ENCODE results near the gene ENO2.

Gene ENO2

GRCh38 chr12:6914947-6915788, 788 bp downstream of the ENO2 start:
- DNase-seq: no peak

DNA sequence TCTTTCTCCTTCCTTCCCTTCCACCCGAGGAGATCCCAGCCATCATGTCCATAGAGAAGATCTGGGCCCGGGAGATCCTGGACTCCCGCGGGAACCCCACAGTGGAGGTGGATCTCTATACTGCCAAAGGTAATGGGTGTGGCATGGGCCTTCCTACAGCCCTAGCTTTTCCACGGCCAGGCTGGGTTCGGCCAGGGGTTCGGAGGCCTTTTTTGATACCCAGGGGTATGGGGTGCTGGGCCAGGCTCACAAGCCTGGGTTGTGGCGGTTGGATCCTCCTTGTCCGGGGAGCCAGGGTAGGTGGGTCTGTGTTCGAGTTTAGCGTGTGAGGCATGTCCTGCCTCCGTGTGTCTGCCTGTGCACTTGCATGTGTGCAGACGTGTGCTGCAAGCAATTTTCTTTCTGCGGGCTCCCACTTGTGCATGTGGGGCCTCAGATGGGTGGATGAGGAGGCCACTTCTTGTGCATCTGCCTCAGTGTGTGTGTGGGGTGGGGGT, 1.5 kb downstream of the ENO2 start:
- no peak for DNase-seq

- no peak for DNase-seq
These were observed 2.2 kb downstream of the ENO2 start for GRCh38 chr12:6916426-6917200.

- no peak for DNase-seq
These were observed 3.3 kb downstream of the ENO2 start for GRCh38 chr12:6917491-6918231.

GRCh38 chr12:6919588-6919987, 5.2 kb downstream of the ENO2 start:
- no peak for DNase-seq

- DNase-seq: no peak
These were observed 7.2 kb downstream of the ENO2 start for GRCh38 chr12:6921539-6921938.

GRCh38 chr12:6921996-6922946, 7.9 kb downstream of the ENO2 start:
- no peak for DNase-seq

DNA sequence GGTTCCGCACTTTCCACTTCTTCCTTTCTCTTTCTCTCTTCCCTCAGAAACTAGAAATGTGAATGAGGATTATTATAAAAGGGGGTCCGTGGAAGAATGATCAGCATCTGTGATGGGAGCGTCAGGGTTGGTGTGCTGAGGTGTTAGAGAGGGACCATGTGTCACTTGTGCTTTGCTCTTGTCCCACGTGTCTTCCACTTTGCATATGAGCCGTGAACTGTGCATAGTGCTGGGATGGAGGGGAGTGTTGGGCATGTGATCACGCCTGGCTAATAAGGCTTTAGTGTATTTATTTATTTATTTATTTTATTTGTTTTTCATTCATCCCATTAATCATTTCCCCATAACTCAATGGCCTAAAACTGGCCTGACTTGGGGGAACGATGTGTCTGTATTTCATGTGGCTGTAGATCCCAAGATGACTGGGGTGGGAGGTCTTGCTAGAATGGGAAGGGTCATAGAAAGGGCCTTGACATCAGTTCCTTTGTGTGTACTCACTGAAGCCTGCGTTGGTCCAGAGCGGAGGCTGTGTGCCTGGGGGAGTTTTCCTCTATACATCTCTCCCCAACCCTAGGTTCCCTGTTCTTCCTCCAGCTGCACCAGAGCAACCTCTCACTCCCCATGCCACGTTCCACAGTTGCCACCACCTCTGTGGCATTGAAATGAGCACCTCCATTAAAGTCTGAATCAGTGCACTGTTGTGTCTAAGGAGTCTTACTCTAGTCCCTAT, 8.8 kb downstream of the ENO2 start:
- DNase-seq: no peak

DNA sequence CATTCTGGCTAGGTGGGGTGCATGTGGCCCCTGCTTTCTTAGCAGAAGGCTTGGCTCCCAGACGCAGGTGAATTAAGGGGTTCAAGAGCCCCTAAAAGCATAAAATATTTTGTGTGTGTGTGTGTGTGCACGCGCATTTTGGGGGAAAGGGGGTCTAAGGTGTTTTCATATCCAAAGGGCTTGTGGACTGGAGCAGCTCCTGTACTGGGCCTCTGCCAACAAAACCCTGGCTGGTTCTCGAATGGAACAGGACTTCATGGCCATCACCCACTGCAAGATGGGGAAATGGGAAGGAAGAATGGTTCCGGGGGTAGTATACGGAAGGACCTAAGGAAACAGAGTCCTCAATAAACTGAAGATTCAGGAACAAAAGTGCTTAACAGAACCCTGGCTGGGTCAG, 9.5 kb downstream of the ENO2 start:
- no peak for DNase-seq

- no peak for DNase-seq
These were observed 10.8 kb downstream of the ENO2 start for GRCh38 chr12:6925239-6925539.

DNA sequence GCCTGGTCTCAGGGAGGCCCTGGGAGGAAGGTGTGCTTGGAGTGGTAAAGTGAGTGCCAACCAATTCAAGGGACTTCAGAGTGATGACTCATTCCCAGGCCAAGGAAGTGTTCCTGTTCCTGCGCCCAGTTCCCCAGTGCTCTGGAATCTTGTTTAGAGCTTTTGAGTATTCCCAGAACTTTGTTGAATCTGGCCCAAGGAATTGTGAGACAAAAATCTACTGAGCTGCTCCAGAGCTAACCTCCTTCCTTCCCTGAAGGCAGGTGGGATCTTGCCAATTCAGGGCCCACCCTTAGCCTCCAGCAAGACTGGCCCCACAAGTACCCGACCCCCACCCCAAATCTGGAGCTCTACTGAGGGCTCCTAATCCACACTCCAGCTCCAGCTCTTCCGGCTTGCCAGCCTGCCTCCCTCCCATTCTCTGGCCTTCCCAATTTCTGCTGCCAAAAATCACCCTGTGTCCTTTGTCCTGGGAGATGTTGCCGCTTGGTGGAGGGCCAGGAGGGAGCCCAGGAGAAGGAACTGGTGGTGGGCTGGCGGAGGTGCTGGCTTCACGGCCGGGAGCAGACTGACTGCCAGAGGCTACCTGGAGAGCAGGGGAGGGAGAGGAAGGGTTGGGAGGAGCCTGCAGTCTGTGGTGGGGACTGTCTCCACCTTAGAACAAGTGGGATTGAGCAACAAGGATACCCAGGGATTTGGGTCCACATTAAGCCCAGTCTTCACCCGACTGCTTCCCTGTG, 11.3 kb downstream of the ENO2 start:
- DNase-seq: no peak

DNA sequence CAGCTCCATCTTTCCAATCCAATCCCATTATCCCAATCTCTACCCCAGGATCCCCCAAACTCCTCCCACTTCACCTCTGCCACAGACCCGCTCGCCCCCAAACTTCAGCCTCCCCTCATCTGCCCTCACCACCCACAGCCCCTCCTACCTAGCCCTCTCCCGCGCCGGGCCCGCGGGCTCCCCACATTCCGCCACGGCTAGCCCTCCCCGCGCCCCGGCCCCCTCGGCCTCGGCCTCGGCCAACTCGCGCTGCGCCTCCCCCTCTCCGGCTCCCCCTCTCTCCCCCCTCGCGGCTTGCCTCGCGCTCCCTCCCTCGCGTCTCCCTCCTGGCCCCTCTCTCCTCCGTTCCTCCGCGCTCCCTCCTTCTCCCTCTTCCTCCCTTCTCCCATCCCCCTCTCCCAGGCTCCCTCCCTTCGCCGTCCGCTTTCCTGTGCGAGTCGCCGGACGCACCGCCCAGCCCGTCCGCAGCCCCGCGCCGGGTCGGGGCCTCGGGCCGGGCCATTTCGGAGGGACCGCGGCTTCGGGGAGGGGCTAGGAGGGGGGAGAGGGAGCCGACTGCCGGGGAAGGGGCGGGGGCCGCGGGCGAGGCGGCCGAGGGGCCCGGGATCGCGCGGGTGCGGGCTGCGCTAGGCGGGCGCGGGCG, 13.1 kb downstream of the ENO2 start, which contains the start of gene ATN1:
Gene ATN1 (plus strand): TSS at position 581 of the 643 bp plus-strand sequence. CDS start 6,043 bp downstream, outside the sequence.
- DNase-seq: peak; percentile 30

DNA sequence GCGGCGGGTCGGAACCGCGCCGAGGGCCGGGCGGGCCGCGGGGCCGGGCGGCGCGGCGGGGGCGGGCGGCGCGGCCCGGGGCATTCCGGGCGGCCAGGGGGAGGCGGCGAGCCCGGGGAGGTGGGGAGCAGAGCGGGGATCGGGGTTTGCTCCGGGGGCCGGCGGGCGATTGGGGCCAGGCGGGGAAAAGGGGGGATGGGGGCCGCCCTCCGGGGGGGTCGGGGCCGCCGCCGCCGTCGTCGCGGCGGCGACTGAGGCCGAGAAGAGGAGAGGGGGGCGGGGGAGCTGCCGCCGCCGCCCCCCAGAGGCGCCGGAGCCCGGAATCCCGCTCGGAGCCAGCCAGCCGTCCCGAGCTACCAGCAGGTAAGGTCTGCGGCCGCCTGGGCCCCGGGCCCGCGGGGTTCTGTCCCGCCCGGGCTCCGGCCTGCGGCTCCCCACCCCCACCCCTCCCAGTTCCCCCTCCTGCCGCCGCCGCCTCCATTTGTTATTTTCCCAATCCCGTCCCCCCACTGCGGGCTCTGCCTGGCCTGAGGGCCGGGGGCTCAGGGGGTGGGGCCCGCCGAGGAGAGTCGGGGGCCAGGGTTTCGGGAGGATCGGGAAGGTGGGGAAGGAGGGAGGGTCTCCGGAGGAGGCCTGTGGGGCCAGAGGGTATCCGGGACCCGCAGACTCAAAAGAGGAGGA, 13.8 kb downstream of the ENO2 start:
- DNase-seq: no peak

- no peak for DNase-seq
These were observed 14.5 kb downstream of the ENO2 start for GRCh38 chr12:6928703-6929407.

DNA sequence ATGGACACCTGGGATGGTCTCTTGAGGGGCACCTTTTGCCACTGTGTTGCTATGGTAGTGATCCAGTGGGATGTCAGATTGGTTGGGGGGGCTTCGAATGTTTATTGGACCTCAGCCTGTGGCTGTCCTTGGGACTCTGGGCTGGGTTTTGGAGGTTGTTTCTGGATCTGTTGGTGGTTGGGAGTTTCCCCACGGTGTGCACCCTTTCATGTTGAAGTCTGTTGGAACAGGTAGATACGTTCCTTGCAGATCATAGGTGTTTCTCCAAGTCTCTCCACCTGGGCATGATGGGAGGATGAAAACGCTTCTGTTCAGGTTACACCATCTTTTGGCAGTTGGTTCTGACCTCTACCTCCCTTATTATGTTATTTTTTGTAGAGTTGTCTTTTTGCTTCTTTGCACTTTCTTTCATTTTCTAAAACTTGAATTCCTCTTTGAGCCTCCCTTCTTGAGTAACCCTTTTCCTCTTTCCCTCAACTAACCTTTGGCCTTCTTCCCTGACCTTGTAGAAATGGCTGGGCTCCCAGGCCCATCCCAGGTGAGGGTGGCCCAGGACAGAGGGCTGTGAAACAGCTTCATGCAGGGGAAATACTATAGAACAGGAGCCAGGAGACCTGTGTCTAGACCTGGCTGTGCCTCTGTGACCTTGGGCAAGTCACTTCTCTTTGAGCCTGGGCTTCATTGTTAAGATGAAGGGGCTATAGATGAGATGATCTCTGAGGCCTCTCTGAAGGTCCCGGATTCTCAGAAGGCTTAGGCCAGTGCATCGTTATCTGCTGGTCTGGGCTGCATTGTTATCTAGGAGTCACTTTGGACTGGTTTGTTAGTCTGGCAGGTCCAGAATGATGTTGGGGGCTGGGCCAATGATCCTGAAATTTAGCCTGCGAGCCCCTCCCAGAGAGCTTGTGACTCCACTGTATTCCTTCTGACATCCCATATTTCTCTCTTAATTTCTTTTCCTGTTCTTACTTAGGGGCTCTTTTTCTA, 15.4 kb downstream of the ENO2 start:
- DNase-seq: no peak

DNA sequence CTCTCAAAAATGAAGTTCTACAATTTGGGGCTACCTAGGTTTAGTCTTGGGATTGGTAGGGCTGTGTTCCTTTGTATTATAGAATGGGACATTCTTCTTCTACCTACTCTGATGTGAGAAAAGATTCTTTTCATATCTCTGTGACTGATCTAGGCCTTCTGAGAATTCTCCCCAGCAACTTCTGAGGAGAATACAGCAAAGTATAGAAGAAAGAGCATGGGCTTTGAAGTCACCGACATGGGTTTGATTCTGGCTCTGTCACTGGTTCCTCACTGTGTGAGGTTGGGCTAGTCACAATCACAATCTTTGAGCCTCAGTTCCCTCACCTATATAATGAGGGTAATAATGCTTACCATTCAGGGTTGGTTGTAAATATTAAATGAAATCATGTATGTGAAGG, 18.4 kb downstream of the ENO2 start:
- no peak for DNase-seq

DNA sequence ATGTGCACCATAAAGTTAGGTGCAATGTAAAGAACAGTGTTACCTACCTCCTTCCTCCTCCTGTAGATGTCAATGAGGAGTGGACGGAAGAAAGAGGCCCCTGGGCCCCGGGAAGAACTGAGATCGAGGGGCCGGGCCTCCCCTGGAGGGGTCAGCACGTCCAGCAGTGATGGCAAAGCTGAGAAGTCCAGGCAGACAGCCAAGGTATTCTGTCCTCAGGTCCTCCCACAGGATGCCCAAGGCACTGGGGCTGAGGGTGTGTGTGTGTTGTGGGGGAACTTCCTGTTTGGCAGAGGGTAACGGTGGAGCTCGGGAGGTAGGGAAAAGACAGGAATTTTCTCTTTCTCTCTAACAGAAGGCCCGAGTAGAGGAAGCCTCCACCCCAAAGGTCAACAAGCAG, 19.7 kb downstream of the ENO2 start:
- no peak for DNase-seq

Measured in CD4-positive, alpha-beta T cell treated with Interferon gamma for 1 hour (primary cell).